DND-41 (cell line): ENCODE results near the gene TMEM203.

Experiments used
- ATAC-seq: fragments of 200-7000 bp; cut with Tn5 transposase; 3 replicates; pipeline ENCODE4 v1.9.1; 2021; ENCODE audit warnings: low read depth; ENCODE audit not compliant: insufficient read depth
- DNase-seq: peaks from one replicate; pipeline ENCODE4 v3.0.0-alpha.2; 2020
- H2AFZ ChIP-seq: 2 replicates; pipeline ENCODE4 v1.6.0; 2012; ENCODE audit warnings: low read depth, low read length
- H3K27ac ChIP-seq: 2 replicates; pipeline ENCODE4 v1.5.1; 2012; ENCODE audit warnings: low read length, inconsistent platforms
- H3K27me3 ChIP-seq: fragments of 200-600 bp; sonication (generic); 2 replicates; pipeline ENCODE4 v1.6.0; 2012; ENCODE audit warnings: low read length, mild to moderate bottlenecking, inconsistent platforms; ENCODE audit not compliant: insufficient read depth, poor library complexity
- H3K36me3 ChIP-seq: 2 replicates; pipeline ENCODE4 v1.5.1; 2012; ENCODE audit warnings: low read length, inconsistent platforms; ENCODE audit not compliant: insufficient read depth
- H3K4me1 ChIP-seq: 2 replicates; pipeline ENCODE4 v1.5.1; 2012; ENCODE audit warnings: mild to moderate bottlenecking, low read length; ENCODE audit not compliant: insufficient read depth
- H3K4me2 ChIP-seq: 2 replicates; pipeline ENCODE4 v1.6.0; 2012; ENCODE audit warnings: mild to moderate bottlenecking, moderate library complexity, low read length, inconsistent platforms; ENCODE audit not compliant: insufficient read depth
- H3K4me3 ChIP-seq, 2 experiments: fragments of 200-600 bp in 1 of 2; shearing (Covaris generic) in 1 of 2; 2 replicates each; pipeline ENCODE4 v1.5.1; 2012 to 2016; ENCODE audit warnings: inconsistent platforms in 2 of 2, low read length in 2 of 2, mild to moderate bottlenecking in 2 of 2, low read depth in 1 of 2, moderate library complexity in 1 of 2
- H3K79me2 ChIP-seq: 2 replicates; pipeline ENCODE4 v1.6.0; 2012; ENCODE audit warnings: low read length, inconsistent platforms; ENCODE audit not compliant: insufficient read depth
- H3K9ac ChIP-seq: 2 replicates; pipeline ENCODE4 v1.6.0; 2012; ENCODE audit warnings: low read depth, mild to moderate bottlenecking, inconsistent platforms, low read length, moderate library complexity
- H3K9me3 ChIP-seq: 2 replicates; pipeline ENCODE4 v1.5.1; 2012; ENCODE audit warnings: low read length, moderate library complexity, mild to moderate bottlenecking, inconsistent platforms; ENCODE audit not compliant: insufficient read depth, severe bottlenecking
- H4K20me1 ChIP-seq: 2 replicates; pipeline ENCODE4 v1.6.0; 2012; ENCODE audit warnings: low read length; ENCODE audit not compliant: insufficient read depth
- CTCF ChIP-seq: IDR thresholded peaks from 2 replicates; pipeline ENCODE4 v1.5.1; 2012; ENCODE audit warnings: borderline replicate concordance, low read length, moderate library complexity, mild to moderate bottlenecking; ENCODE audit not compliant: poor library complexity, severe bottlenecking; ENCODE audit errors: extremely low read depth
- EZH2 ChIP-seq: IDR thresholded peaks from 3 replicates; pipeline ENCODE4 v1.6.1; 2012; ENCODE audit warnings: borderline replicate concordance, low read depth, mild to moderate bottlenecking, moderate library complexity, low read length, inconsistent platforms; ENCODE audit not compliant: severe bottlenecking

TMEM203 gene

GRCh38 chr9:137205126-137206069, at the start of gene TMEM203, which contains the start of gene NDOR1:
Gene TMEM203, minus strand, starts transcription at chr9:137205648. Its CDS starts 234 bp downstream, at chr9:137205414.
Gene NDOR1, plus strand, starts transcription at chr9:137205700. Its CDS starts 78 bp downstream, at chr9:137205778.
- Histone ChIP-seq H3K79me2 (peaks cover 59% of the 10 kb centered on the region), H2AFZ (peak within 1 kb of the TSS; percentile 92), H3K27ac (peak within 1 kb of the TSS; percentile 90), H3K9ac (peak within 1 kb of the TSS; percentile 98), H3K4me1 (peaks cover 56% of the 10 kb centered on the region), H3K9me3 (no peaks in the 10 kb centered on the region), H3K4me3 (peak within 1 kb of the TSS; percentile 99 to 100), H3K4me2 (peak within 1 kb of the TSS; percentile 99), H3K27me3 (no peaks in the 10 kb centered on the region), H4K20me1 (peaks cover 22% of the 10 kb centered on the region), H3K36me3 (peaks cover 36% of the 10 kb centered on the region)
- DNase-seq (peak; percentile 87), ATAC-seq (peak; percentile 53)
- TF ChIP-seq EZH2 (no peak), CTCF (no peak)

- Histone ChIP-seq H3K27ac (peak within 1 kb of the TSS; percentile 73), H3K36me3 (peaks cover 29% of the 10 kb centered on the region), H3K9ac (peak within 1 kb of the TSS; percentile 91), H3K4me2 (peak within 1 kb of the TSS; percentile 96), H3K79me2 (peaks cover 38% of the 10 kb centered on the region), H3K27me3 (no peaks in the 10 kb centered on the region), H3K4me3 (peak within 1 kb of the TSS; percentile 91 to 93), H3K4me1 (peaks cover 31% of the 10 kb centered on the region), H3K9me3 (no peaks in the 10 kb centered on the region), H4K20me1 (peaks cover 14% of the 10 kb centered on the region), H2AFZ (peak within 1 kb of the TSS; percentile 90)
- peak; percentile 91 for DNase-seq
- TF ChIP-seq CTCF: no peak
- TF ChIP-seq EZH2: no peak
- peak; percentile 85 for ATAC-seq
Observed at GRCh38 chr9:137254624-137255447, 49.4 kb upstream of the TMEM203 start, which contains the start of gene NELFB. Gene NELFB, plus strand, starts transcription at chr9:137255327.

- Histone ChIP-seq H3K79me2 (peaks cover 35% of the 10 kb centered on the region), H3K4me1 (peaks cover 31% of the 10 kb centered on the region), H3K27ac (peak overlapping the region; percentile 73; the same call in 1 of the 2 replicates), H3K36me3 (peaks cover 24% of the 10 kb centered on the region), H4K20me1 (peaks cover 14% of the 10 kb centered on the region), H2AFZ (peak overlapping the region; percentile 90), H3K9me3 (no peaks in the 10 kb centered on the region), H3K9ac (peak overlapping the region; percentile 91), H3K4me3 (peak overlapping the region; percentile 51 to 91), H3K4me2 (peak overlapping the region; percentile 94), H3K27me3 (no peaks in the 10 kb centered on the region)
- DNase-seq (no peak), ATAC-seq (no peak; the same call in 2 of the 3 replicates)
- TF ChIP-seq EZH2 (no peak), CTCF (no peak)
Observed at GRCh38 chr9:137253717-137254623, 48.5 kb upstream of the TMEM203 start.
